HL-60 (cell line): Measurements from ENCODE around the gene MPPED1.

Experiments used
- CTCF ChIP-seq: IDR thresholded peaks from one replicate; pipeline ENCODE4 v1.5.1; 2011; ENCODE audit warnings: low read length, control low read depth, inconsistent platforms; ENCODE audit not compliant: insufficient read depth
- POLR2AphosphoS5 ChIP-seq: IDR thresholded peaks from 2 replicates; pipeline ENCODE4 v1.6.1; 2012; ENCODE audit warnings: low read depth
- SPI1 ChIP-seq: IDR thresholded peaks from 2 replicates; pipeline ENCODE4 v1.6.1; 2012; ENCODE audit warnings: low read depth, mild to moderate bottlenecking, borderline replicate concordance
- TF ChIP-seq, protein P1 (sequence below): IDR thresholded peaks from 2 replicates; pipeline ENCODE4 v1.6.1; 2012; ENCODE audit warnings: low read depth; ENCODE audit not compliant: insufficient replicate concordance

DNA sequence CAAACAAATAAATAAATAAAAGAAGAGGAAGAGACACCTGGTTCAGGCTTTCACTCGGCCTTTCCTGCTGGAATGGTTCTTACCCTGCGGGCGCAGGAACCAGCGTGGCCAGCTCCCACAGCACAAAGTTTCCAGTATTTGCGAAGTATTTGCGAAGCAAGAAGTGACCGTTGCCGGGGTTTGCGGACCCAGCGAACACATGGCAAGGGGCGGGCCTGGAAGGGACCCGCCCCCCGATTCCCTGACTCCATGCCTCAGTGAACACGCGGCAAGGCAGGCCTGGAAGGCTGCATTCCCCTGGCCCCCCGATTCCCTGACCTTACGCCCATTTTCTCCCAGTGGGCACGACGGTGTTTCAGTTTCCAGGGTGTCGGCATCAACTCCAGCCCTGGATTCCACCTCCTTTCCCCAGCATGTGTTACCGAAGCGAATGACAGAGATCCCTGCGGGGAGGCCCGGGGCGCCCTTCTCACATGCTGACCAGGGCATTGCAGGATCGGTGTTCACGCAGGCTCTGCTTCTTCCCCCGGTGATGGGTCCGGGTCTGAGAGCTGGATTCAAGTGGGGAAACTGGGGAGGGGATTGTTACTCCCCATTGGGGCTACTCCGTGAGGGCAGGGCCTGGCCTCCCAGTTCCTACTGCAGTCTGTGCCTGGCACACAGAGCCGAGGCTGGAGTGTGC lies 102.8 kb downstream of the MPPED1 start:
- TF ChIP-seq CTCF (no peak), POLR2AphosphoS5 (no peak), SPI1 (no peak)
- TF ChIP-seq, protein P1, sequence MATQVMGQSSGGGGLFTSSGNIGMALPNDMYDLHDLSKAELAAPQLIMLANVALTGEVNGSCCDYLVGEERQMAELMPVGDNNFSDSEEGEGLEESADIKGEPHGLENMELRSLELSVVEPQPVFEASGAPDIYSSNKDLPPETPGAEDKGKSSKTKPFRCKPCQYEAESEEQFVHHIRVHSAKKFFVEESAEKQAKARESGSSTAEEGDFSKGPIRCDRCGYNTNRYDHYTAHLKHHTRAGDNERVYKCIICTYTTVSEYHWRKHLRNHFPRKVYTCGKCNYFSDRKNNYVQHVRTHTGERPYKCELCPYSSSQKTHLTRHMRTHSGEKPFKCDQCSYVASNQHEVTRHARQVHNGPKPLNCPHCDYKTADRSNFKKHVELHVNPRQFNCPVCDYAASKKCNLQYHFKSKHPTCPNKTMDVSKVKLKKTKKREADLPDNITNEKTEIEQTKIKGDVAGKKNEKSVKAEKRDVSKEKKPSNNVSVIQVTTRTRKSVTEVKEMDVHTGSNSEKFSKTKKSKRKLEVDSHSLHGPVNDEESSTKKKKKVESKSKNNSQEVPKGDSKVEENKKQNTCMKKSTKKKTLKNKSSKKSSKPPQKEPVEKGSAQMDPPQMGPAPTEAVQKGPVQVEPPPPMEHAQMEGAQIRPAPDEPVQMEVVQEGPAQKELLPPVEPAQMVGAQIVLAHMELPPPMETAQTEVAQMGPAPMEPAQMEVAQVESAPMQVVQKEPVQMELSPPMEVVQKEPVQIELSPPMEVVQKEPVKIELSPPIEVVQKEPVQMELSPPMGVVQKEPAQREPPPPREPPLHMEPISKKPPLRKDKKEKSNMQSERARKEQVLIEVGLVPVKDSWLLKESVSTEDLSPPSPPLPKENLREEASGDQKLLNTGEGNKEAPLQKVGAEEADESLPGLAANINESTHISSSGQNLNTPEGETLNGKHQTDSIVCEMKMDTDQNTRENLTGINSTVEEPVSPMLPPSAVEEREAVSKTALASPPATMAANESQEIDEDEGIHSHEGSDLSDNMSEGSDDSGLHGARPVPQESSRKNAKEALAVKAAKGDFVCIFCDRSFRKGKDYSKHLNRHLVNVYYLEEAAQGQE: no peak
